Femur (tissue), 1 donor: ENCODE data around the gene MS4A6A.

Experiments
- DNase-seq: peaks from one replicate; pipeline ENCODE4 v3.0.0-alpha.2; 2017

Gene MS4A6A

DNA sequence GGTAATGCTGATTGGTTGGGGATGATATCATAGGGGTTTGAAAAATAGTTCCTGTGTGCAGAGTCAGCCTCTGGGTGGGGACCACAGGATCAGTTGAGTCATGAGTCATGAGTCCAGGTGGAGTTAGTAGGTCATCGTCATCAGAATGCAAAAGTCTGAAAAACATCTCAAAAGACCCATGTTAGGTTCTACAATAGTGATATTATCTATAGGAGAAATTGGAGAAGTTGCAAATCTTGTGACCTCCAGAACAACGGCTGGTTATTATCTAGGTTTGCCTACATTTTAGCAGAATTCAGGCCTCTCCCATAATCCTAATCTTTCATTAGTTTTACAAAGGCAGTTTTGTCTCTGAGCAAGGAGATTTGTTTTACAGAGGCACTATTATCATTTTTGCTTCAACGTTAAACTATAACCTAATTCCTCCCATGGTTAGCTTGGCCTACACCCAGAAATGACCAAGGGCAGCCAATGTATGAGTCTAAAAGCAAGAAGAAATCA is 55.5 kb downstream of the MS4A6A start:
- DNase-seq = no peak

DNA sequence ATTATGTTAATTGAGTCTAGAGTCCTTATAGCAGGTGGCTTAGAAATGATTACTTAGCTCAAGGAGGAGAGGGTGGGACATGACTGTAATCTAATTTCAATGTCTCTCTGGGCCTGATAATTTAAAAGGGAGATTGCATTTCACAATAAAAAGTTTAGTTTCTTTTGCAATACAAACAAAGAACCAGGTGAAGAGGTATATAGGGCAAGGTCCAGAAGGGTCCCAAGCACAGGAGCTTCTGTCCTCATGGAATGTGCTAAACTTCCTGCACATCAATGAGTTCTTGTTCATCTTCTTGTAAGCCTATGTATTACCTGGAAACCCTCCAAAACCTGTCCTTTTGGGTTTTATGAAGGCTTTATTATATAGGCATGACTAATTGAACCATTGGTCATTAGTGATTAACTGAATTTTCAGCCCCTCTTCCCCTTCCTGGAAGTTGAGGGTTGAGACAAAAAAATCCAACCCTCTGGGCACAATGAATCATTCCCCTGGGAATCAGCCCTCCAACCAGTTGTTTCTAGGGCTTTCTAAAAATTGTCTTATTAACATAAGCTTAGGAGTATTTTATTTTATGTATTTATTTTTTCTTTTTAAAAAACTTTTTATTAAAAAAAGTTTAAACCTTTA is 56.8 kb downstream of the MS4A6A start:
- no peak for DNase-seq

DNA sequence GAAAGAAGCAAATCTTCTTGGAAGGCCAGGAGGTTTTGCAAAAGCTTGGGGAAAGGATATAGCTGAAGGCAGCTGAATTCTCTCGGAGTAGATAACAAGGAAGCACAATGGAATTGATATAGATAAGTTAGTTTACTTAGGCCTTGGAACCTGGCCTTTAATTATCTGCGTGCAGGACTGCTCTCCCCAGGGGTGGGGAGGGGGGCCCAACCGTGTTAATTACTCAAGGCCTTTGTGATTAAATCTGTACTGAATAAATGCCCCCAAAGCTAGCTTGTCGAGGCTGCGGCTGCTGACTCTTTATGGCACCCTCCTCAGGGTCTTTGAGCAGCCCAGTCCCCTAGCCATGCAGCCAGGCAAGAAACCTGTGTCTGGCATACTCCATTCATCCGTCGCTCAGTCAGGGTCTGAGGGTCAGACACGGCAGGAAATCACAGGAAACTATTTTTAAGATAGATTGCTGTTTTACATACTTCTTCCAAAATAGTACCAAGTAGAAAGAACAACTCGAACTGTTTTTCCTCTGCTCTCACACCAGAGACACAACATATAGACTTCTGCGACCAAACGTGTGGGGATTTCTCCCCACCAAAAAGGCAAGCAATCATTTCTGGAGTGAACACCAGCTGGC is 58.0 kb downstream of the MS4A6A start:
- DNase-seq = no peak
